GM19023 (cell line): ENCODE results near the gene GHRL.

ENCODE experiments used
- ATAC-seq: cut with Tn5 transposase; IDR thresholded peaks from one replicate; pipeline ENCODE4 v1.9.1; 2021; ENCODE audit warnings: mild to moderate bottlenecking, moderate library complexity; ENCODE audit not compliant: unreplicated experiment

GHRL gene

DNA sequence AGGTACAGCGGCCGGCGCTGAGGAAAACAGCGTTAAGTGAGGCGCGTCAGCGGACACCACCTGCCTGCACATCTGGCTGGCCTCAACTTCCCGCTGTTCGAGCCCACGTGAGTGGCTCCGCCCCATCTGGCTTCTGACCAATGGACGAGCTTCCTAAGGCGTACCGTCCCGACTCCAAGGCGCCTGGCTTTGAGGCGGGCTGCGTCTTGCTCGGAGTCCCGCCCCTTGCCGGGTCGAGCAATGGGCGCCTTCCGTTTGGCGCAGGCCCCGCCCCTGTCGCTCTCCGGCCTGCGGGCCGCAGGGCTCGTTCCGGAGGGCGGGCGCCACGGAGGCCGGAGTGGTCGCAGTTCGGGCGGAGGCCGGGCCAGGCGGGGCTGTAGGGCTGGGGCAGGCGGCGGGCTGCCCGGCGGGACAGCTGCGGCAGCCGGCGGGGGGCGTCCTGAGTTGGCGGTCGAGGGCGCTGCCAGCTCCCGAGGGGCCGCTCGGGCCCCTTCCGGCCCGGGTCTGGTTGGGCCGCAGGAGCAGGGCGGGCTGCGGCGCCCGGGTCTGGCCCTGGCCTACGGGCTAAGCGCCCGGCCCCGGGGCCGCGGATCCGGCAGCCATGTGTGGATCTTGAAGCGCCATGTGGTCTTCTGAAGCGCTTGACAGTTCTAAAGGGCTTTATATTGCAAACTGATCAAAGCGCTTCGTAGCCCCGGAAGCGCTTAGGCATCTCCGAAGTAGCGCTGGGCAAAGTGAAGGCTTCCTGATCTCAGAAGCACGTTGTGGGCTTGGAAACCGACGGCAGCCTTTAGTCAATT, 44.4 kb downstream of the GHRL start, which contains the start of gene TATDN2:
TSS of gene TATDN2 (plus strand) at position 276 of the 800 bp plus-strand sequence. CDS start 742 bp downstream, outside the sequence.
- peak; percentile 96 for ATAC-seq

DNA sequence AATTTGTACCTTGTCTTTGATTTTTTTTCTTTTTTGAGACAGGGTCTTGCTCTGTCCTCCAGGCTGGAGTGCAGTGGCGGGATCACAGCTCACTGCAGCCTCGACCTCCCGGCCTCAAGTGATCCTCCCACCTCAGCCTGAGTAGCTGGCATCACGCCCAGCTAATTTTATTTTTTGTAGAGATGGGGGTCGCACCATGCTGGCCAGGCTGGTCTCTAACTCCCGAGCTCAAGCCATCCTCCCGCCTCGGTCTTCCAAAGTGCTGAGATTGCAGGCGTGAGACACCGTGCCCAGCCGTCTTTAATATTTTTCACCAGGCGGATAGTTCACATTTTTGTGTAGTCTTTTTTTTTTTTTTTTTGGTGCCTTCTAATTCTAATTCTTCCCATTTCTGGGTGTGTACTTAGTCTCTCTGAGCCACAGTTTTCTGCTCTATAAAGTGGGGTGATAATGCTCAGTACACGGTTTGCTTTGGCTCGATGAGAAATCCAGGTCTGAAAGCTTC, 45.0 kb downstream of the GHRL start:
- ATAC-seq = no peak

DNA sequence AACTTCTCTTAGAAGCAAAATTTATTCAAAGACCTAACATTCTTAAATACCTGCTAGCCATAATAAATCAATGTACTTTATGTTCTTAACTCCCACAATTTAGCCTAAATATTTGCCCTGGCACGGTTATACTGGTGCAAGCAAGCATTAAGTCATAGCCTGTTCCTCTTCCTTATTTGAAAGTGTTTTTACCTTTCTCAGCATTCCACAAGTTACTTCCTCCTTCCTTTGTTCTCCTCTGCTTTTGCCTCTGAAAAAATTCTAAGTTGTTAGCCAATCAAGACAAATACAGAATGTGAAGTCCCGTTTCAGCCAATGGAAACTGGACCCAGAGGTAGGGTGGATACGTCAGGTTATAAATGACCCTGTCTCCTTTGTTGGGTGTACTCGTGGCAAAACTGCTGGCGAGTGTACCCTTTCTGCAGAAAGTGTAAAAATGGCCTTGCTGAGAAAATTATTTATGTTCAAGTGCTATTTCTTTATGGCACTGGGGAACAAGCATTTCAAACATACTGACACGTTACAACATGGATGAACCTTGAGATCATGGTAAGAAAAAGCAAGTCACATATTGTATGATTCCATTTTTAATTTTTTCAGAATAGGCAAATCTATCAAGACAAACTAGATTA, 47.5 kb downstream of the GHRL start:
- no peak for ATAC-seq

DNA sequence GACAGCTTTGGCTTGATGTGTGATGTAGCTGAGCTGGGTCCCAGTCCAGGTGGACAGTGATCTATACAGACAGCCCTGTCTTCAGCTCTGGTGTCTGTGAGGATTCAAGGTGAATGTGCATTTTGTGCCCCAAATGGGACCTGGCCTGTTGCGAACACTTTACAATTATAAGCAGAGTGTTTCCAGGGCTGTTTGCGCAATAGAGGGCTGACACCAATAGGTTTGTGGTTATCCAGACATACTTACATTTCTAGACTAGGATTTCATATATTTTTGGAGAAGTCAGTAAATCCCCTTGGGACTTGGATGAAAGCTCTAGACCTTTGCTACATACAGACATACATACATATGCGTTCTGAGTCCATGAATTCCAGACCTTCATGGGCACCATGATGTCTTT, 48.7 kb downstream of the GHRL start:
- ATAC-seq = no peak

DNA sequence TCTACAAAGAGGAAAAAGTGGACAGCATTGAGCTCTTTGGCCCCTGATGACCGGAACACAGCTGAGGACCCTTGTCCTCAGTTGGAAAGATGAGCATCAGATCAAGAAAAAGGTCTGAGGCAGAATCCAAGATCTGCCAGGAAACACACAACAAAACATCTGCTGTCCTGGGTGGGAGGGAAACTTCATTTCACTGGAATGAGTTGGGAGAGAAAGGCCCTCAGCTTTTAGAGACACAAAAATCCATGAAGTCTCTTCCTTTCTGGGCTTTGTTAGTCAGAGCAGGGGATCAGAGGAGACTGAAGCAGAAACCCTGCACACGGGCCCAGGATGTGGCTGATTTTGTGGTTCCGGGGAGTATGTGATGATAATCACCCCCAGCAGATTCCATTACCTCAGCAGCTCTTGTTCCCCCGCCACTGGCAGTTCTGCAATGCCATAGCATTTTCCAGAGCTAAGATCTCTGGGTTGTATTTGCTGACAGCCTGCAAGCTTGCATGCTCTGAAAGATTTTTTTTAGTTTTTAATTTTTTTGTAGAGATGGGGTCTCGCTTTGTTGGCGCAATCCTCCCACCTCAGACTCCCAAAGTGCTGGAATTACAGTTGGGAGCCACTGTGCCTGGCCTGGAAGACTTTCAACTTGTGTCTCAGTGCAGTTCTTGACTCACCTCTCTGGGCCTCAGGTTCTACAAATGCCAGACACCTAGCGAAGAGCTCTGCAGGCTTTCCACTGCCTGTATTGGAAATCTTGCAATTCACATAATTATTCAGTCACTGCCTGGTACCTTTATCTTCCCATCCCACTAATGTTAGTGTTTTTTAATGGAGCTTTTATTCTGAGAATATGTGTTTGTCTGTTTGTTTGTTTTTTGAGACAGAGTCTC, 50.3 kb downstream of the GHRL start:
- ATAC-seq = no peak

DNA sequence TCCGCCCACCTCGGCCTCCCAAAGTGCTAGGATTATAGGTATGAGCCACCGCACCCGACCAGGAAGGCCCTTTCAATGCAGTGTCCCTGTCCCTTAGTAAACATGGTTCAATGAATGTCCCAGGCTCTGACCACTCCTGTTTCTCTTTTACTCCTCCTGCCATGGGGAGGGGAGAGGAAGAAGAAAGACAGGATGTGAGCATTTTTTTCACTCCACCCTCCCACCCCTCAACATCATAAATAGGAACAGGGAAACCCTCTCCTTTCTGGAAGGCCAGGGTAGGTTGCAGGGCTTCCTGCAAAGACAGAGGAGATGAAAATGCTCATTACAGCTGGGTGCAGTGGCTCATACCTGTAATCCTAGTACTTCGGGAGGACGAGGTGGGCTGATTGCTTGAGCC, 51.9 kb downstream of the GHRL start:
- ATAC-seq = no peak

DNA sequence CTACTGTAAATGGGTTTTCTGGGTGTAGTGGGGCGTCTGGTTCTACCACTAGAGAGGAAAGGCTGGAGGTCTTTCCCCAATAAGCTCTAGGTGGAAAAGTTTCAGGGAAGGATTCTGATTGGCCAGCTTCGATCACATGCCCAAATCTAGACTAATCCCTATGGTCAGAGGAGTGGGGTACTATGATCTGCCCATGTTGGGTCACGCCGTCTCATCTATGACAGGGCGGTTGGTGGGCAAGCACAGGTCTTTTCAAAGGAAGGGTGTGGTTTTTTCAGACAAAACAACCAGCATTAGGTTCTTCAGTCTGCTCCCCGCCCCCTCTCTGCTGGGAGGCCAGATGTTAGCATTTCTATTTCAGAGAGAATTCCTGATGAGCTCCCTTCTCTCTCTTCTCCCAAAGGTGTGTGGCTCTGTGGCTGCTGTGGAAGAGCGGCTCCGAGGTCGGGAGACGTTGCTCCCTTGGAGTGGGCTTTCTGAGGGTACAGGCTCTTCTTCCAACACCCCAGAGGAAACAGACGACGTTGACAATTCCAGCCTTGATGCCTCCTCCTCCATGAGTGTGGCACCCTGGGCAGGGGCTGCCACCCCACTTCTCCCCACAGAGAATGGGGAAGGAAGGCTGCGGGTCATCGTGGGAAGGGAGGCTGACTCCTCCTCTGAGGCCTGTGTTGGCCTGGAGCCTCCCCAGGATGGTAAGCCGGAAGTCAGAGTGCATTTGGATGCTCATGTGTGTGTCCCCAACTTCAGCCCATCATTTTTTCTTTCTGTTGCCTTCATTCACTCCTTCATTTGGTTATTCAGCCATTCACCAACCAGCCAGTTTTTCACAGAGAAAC, 54.2 kb downstream of the GHRL start:
- no peak for ATAC-seq
